Caco-2 (cell line): ENCODE results near the gene OGFOD3. TPM values are rescaled to one million over a fixed set of nuclear protein-coding genes. Genes with fewer than 3 reads are reported as not detected.

Experiments
- BruUV-seq: library from RNA; stranded (reverse); fragments of 400-500 nt; replicated peaks from 2 replicates; lab custom pipeline; 2021; lab: Mats Ljungman, UMichigan
- CTCF ChIA-PET: fragments of 300-600 bp; sonication (Branson Sonifier 250); formaldehyde crosslinking; loops from one replicate; lab custom pipeline; 2022; ENCODE audit warnings: antibody characterized with exemption; lab: Charles Lee
- POLR2A ChIA-PET: fragments of 300-600 bp; sonication (Branson Sonifier 250); formaldehyde crosslinking; loops from one replicate; lab custom pipeline; 2022; ENCODE audit warnings: antibody characterized with exemption; lab: Charles Lee
- DNase-seq, 2 experiments: peaks; one replicate each; pipeline versions ENCODE4 v3.0.0 to v3.0.0-alpha.2; 2020 to 2022
- H3K27me3 ChIP-seq: replicated peaks from 2 replicates; pipeline ENCODE4 v1.6.0; 2011; ENCODE audit warnings: low read length; ENCODE audit not compliant: control insufficient read depth, insufficient read depth
- H3K36me3 ChIP-seq: 2 replicates; pipeline ENCODE4 v1.5.1; 2011; ENCODE audit warnings: low read length; ENCODE audit not compliant: control insufficient read depth, insufficient read depth
- H3K4me1 ChIP-seq: fragments of 250-450 bp; sonication (Bioruptor Pico); 2 replicates; pipeline ENCODE4 v1.5.1; 2020; ENCODE audit warnings: mild to moderate bottlenecking
- H3K4me3 ChIP-seq: 2 replicates; pipeline ENCODE4 v1.5.1; 2011; ENCODE audit warnings: low read depth, mild to moderate bottlenecking, control low read depth, low read length
- H3K9me3 ChIP-seq: fragments of 250-450 bp; sonication (Bioruptor Pico); 2 replicates; pipeline ENCODE4 v1.5.1; 2020; ENCODE audit warnings: mild to moderate bottlenecking, moderate library complexity
- H3K27ac Mint-ChIP-seq: one replicate; pipeline ENCODE4 v1.8.0; 2022; ENCODE audit warnings: mixed read lengths; ENCODE audit not compliant: unreplicated experiment
- H3K27me3 Mint-ChIP-seq: one replicate; pipeline ENCODE4 v1.8.0; 2022; ENCODE audit warnings: mixed read lengths; ENCODE audit not compliant: insufficient read depth, unreplicated experiment
- H3K36me3 Mint-ChIP-seq: one replicate; pipeline ENCODE4 v1.8.0; 2022; ENCODE audit warnings: mild to moderate bottlenecking, mixed read lengths; ENCODE audit not compliant: insufficient read depth, unreplicated experiment
- H3K4me1 Mint-ChIP-seq: one replicate; pipeline ENCODE4 v1.8.0; 2022; ENCODE audit warnings: low read depth, mixed read lengths; ENCODE audit not compliant: unreplicated experiment
- H3K4me3 Mint-ChIP-seq: one replicate; pipeline ENCODE4 v1.8.0; 2022; ENCODE audit warnings: mild to moderate bottlenecking, moderate library complexity, mixed read lengths; ENCODE audit not compliant: unreplicated experiment
- H3K9me3 Mint-ChIP-seq: one replicate; pipeline ENCODE4 v1.8.0; 2022; ENCODE audit warnings: mixed read lengths; ENCODE audit not compliant: unreplicated experiment
- CTCF ChIP-seq, 2 experiments: fragments of 200-600 bp in 1 of 2; IDR thresholded peaks; 1 replicate in 1 of 2; 2 replicates in 1 of 2; pipeline versions ENCODE4 v1.5.1 to v1.8.0; 2011 to 2022; ENCODE audit warnings: antibody characterized with exemption in 1 of 2, control low read depth in 1 of 2, inconsistent platforms in 1 of 2, low read depth in 1 of 2, low read length in 1 of 2, mild to moderate bottlenecking in 1 of 2, moderate library complexity in 1 of 2; ENCODE audit not compliant: insufficient read depth in 1 of 2, severe bottlenecking in 1 of 2, unreplicated experiment in 1 of 2
- intact Hi-C: fragments of 100-400 bp; cut with micrococcal nuclease; formaldehyde crosslinking; loops from one replicate; pipeline ENCODE4 v1.10.0; 2022; ENCODE audit not compliant: unreplicated experiment
- total RNA-seq: library from RNA; stranded (reverse); gene quantifications from 2 replicates; pipeline ENCODE4 v1.2.3, GENCODE V29; 2022

Gene OGFOD3
- total RNA-seq, 1 experiment from 2014 or later = 51.2 TPM

- BruUV-seq = no TSS peak
- no peak for TF ChIP-seq CTCF (IDR thresholded peaks at IDR 0.05; ENCODE audit: insufficient read depth in 1 of 2, low read depth in 1 of 2, low read length in 1 of 2, severe bottlenecking in 1 of 2, unreplicated experiment in 1 of 2)
- ChIA-PET POLR2A (no interaction called here), CTCF (no interaction called here)
- Histone ChIP-seq H3K4me3 (peak overlapping the region; percentile 95; the same call in 1 of the 2 replicates), H3K4me1 (0 out of 2 replicates have a peak, but pooled peaks cover 3% of the 10 kb centered on the region), H3K27me3 (no peaks in the 10 kb centered on the region), H3K9me3 (peaks cover 13% of the 10 kb centered on the region; the same call in 1 of the 2 replicates), H3K36me3 (peaks cover 4% of the 10 kb centered on the region; the same call in 1 of the 2 replicates)
- DNase-seq = no peak
- Mint-ChIP-seq H3K36me3 (peaks cover 29% of the 10 kb centered on the region), H3K9me3 (peaks cover 16% of the 10 kb centered on the region), H3K4me3 (peak overlapping the region; percentile 80), H3K27me3 (no peaks in the 10 kb centered on the region), H3K27ac (no peak overlapping the region), H3K4me1 (no peaks in the 10 kb centered on the region)
- intact Hi-C loops = loop anchor here (2.0 kb wide), 1 partner anchor 39 kb away; the partner anchor contains the start of gene NARF
Measured at GRCh38 chr17:82419540-82419939, 1.2 kb upstream of the OGFOD3 start.

- CTCF ChIA-PET = interaction anchor here (0.9 kb wide), 1 partner anchor 71 kb away, joined by 4 read pairs; no protein-coding TSS in a partner anchor
- no TSS peak for BruUV-seq
- Histone ChIP-seq H3K36me3 (peaks cover 4% of the 10 kb centered on the region; the same call in 1 of the 2 replicates), H3K27me3 (no peaks in the 10 kb centered on the region), H3K4me3 (no peak overlapping the region), H3K4me1 (0 out of 2 replicates have a peak, but pooled peaks cover 3% of the 10 kb centered on the region), H3K9me3 (no peaks in the 10 kb centered on the region)
- POLR2A ChIA-PET = no interaction called here
- no peak for TF ChIP-seq CTCF (IDR thresholded peaks at IDR 0.05; ENCODE audit: insufficient read depth in 1 of 2, low read depth in 1 of 2, low read length in 1 of 2, severe bottlenecking in 1 of 2, unreplicated experiment in 1 of 2)
- Mint-ChIP-seq H3K9me3 (peaks cover 3% of the 10 kb centered on the region), H3K4me1 (no peaks in the 10 kb centered on the region), H3K4me3 (no peak overlapping the region), H3K27me3 (no peaks in the 10 kb centered on the region), H3K36me3 (peaks cover 19% of the 10 kb centered on the region), H3K27ac (no peak overlapping the region)
- intact Hi-C loops = no loop called here
- DNase-seq = no peak
Measured at GRCh38 chr17:82416771-82417170, 1.6 kb downstream of the OGFOD3 start.

GRCh38 chr17:82416264-82416663 lies 2.1 kb downstream of the OGFOD3 start:
- H3K4me1 ChIP-seq = 0 out of 2 replicates have a peak, but pooled peaks cover 3% of the 10 kb centered on the region
- no peaks in the 10 kb centered on the region for H3K4me1 Mint-ChIP-seq
- no peak overlapping the region for H3K27ac Mint-ChIP-seq
- ChIA-PET POLR2A (no interaction called here), CTCF (no interaction called here)
- TF ChIP-seq CTCF (IDR thresholded peaks at IDR 0.05; ENCODE audit: insufficient read depth in 1 of 2, low read depth in 1 of 2, low read length in 1 of 2, severe bottlenecking in 1 of 2, unreplicated experiment in 1 of 2) = no peak
- H3K27me3 Mint-ChIP-seq = no peaks in the 10 kb centered on the region
- H3K27me3 ChIP-seq = no peaks in the 10 kb centered on the region
- no TSS peak for BruUV-seq
- H3K36me3 ChIP-seq = peaks cover 4% of the 10 kb centered on the region; the same call in 1 of the 2 replicates
- H3K9me3 ChIP-seq = no peaks in the 10 kb centered on the region
- peaks cover 14% of the 10 kb centered on the region for H3K36me3 Mint-ChIP-seq
- no peaks in the 10 kb centered on the region for H3K9me3 Mint-ChIP-seq
- H3K4me3 ChIP-seq = no peak overlapping the region
- intact Hi-C loops = no loop called here
- no peak overlapping the region for H3K4me3 Mint-ChIP-seq
- no peak for DNase-seq
